ENCODE results near the gene ZNF780B.

The ZNF780B gene

GRCh38 chr19:39996811-39997637 is 59.0 kb downstream of the ZNF780B start, which contains the start of gene ZNF546:
Gene ZNF546 (plus strand): TSS chr19:39997060. CDS start chr19:39998327, 1,267 bp downstream.
- H3K9me3 ChIP-seq (replicated peaks; ENCODE audit: low read length), result no peaks in the 10 kb centered on the region

GRCh38 chr19:39996218-39996810 is 59.7 kb downstream of the ZNF780B start:
- no peaks in the 10 kb centered on the region for H3K36me3 ChIP-seq (ENCODE audit: insufficient read depth, low read length)
- peak overlapping the region; percentile 92 for H3K4me3 ChIP-seq (ENCODE audit: low read length)
- peak overlapping the region; percentile 98 for H3K4me2 ChIP-seq (ENCODE audit: low read length)
- H3K27me3 ChIP-seq (ENCODE audit: control insufficient read depth, insufficient read depth, low read length), result no peaks in the 10 kb centered on the region
- peak overlapping the region; percentile 95 for H3K9ac ChIP-seq (ENCODE audit: low read depth, low read length)
- H3K9me3 ChIP-seq (replicated peaks; ENCODE audit: low read length), result no peaks in the 10 kb centered on the region
- H3K4me1 ChIP-seq (ENCODE audit: control insufficient read depth, insufficient read depth, low read length), result peaks cover 25% of the 10 kb centered on the region

More at GRCh38 chr19:39996811-39997637, 59.0 kb downstream of the ZNF780B start, which contains the start of gene ZNF546:
- no peaks in the 10 kb centered on the region for H3K36me3 ChIP-seq (ENCODE audit: insufficient read depth, low read length)
- H3K4me3 ChIP-seq (ENCODE audit: low read length), result peak within 1 kb of the TSS; percentile 92
- H3K27me3 ChIP-seq (ENCODE audit: control insufficient read depth, insufficient read depth, low read length), result no peaks in the 10 kb centered on the region
- peaks cover 25% of the 10 kb centered on the region for H3K4me1 ChIP-seq (ENCODE audit: control insufficient read depth, insufficient read depth, low read length)
- H3K4me2 ChIP-seq (ENCODE audit: low read length), result peak within 1 kb of the TSS; percentile 98
- H3K9ac ChIP-seq (ENCODE audit: low read depth, low read length), result peak within 1 kb of the TSS; percentile 95

GRCh38 chr19:39995794-39996193 is 60.2 kb downstream of the ZNF780B start:
- Histone ChIP-seq H3K36me3 (ENCODE audit: insufficient read depth, low read length) (no peaks in the 10 kb centered on the region), H3K27me3 (ENCODE audit: control insufficient read depth, insufficient read depth, low read length) (no peaks in the 10 kb centered on the region), H3K9ac (ENCODE audit: low read depth, low read length) (peak overlapping the region; percentile 95), H3K4me2 (ENCODE audit: low read length) (peak overlapping the region; percentile 98), H3K9me3 (replicated peaks; ENCODE audit: low read length) (no peaks in the 10 kb centered on the region), H3K4me3 (ENCODE audit: low read length) (peak overlapping the region; percentile 92), H3K4me1 (ENCODE audit: control insufficient read depth, insufficient read depth, low read length) (peaks cover 25% of the 10 kb centered on the region)

- Histone ChIP-seq H3K4me3 (ENCODE audit: low read length) (no peak overlapping the region), H3K27me3 (ENCODE audit: control insufficient read depth, insufficient read depth, low read length) (no peaks in the 10 kb centered on the region), H3K9ac (ENCODE audit: low read depth, low read length) (no peak overlapping the region), H3K4me1 (ENCODE audit: control insufficient read depth, insufficient read depth, low read length) (peaks cover 25% of the 10 kb centered on the region), H3K36me3 (ENCODE audit: insufficient read depth, low read length) (no peaks in the 10 kb centered on the region), H3K4me2 (ENCODE audit: low read length) (no peak overlapping the region), H3K9me3 (replicated peaks; ENCODE audit: low read length) (no peaks in the 10 kb centered on the region)
Observed at GRCh38 chr19:39994361-39994760, 61.7 kb downstream of the ZNF780B start.

- H3K27me3 ChIP-seq (ENCODE audit: control insufficient read depth, insufficient read depth, low read length), result no peaks in the 10 kb centered on the region
- no peak overlapping the region for H3K4me3 ChIP-seq (ENCODE audit: low read length)
- H3K4me2 ChIP-seq (ENCODE audit: low read length), result no peak overlapping the region
- no peaks in the 10 kb centered on the region for H3K36me3 ChIP-seq (ENCODE audit: insufficient read depth, low read length)
- peaks cover 19% of the 10 kb centered on the region for H3K4me1 ChIP-seq (ENCODE audit: control insufficient read depth, insufficient read depth, low read length)
- H3K9ac ChIP-seq (ENCODE audit: low read depth, low read length), result no peak overlapping the region
- no peaks in the 10 kb centered on the region for H3K9me3 ChIP-seq (replicated peaks; ENCODE audit: low read length)
Observed at GRCh38 chr19:39993605-39994004, 62.4 kb downstream of the ZNF780B start.

GRCh38 chr19:39987596-39987995 is 68.4 kb downstream of the ZNF780B start:
- no peak overlapping the region for H3K9ac ChIP-seq (ENCODE audit: low read depth, low read length)
- no peak overlapping the region for H3K4me2 ChIP-seq (ENCODE audit: low read length)
- H3K4me1 ChIP-seq (ENCODE audit: control insufficient read depth, insufficient read depth, low read length), result no peaks in the 10 kb centered on the region
- peaks cover 13% of the 10 kb centered on the region for H3K36me3 ChIP-seq (ENCODE audit: insufficient read depth, low read length)
- H3K9me3 ChIP-seq (replicated peaks; ENCODE audit: low read length), result peaks cover 3% of the 10 kb centered on the region
- H3K27me3 ChIP-seq (ENCODE audit: control insufficient read depth, insufficient read depth, low read length), result no peaks in the 10 kb centered on the region
- no peak overlapping the region for H3K4me3 ChIP-seq (ENCODE audit: low read length)

GRCh38 chr19:39987167-39987566 is 68.9 kb downstream of the ZNF780B start:
- Histone ChIP-seq H3K9me3 (replicated peaks; ENCODE audit: low read length) (peaks cover 3% of the 10 kb centered on the region), H3K36me3 (ENCODE audit: insufficient read depth, low read length) (peaks cover 17% of the 10 kb centered on the region)

GRCh38 chr19:39986643-39987042 is 69.4 kb downstream of the ZNF780B start:
- Histone ChIP-seq H3K9ac (ENCODE audit: low read depth, low read length) (no peak overlapping the region), H3K9me3 (replicated peaks; ENCODE audit: low read length) (peaks cover 3% of the 10 kb centered on the region), H3K4me3 (ENCODE audit: low read length) (no peak overlapping the region)

More at GRCh38 chr19:39987167-39987566, 68.9 kb downstream of the ZNF780B start:
- H3K4me2 ChIP-seq (ENCODE audit: low read length), result no peak overlapping the region
- H3K27me3 ChIP-seq (ENCODE audit: control insufficient read depth, insufficient read depth, low read length), result no peaks in the 10 kb centered on the region
- no peaks in the 10 kb centered on the region for H3K4me1 ChIP-seq (ENCODE audit: control insufficient read depth, insufficient read depth, low read length)
- H3K4me3 ChIP-seq (ENCODE audit: low read length), result no peak overlapping the region
- H3K9ac ChIP-seq (ENCODE audit: low read depth, low read length), result no peak overlapping the region

GRCh38 chr19:39983695-39984300 is 72.2 kb downstream of the ZNF780B start:
- H3K4me2 ChIP-seq (ENCODE audit: low read length), result no peak overlapping the region
- H3K36me3 ChIP-seq (ENCODE audit: insufficient read depth, low read length), result peaks cover 49% of the 10 kb centered on the region

More at GRCh38 chr19:39986643-39987042, 69.4 kb downstream of the ZNF780B start:
- H3K27me3 ChIP-seq (ENCODE audit: control insufficient read depth, insufficient read depth, low read length), result no peaks in the 10 kb centered on the region
- H3K36me3 ChIP-seq (ENCODE audit: insufficient read depth, low read length), result peaks cover 21% of the 10 kb centered on the region
- no peak overlapping the region for H3K4me2 ChIP-seq (ENCODE audit: low read length)
- H3K4me1 ChIP-seq (ENCODE audit: control insufficient read depth, insufficient read depth, low read length), result no peaks in the 10 kb centered on the region

GRCh38 chr19:39982883-39983282 is 73.1 kb downstream of the ZNF780B start:
- H3K9me3 ChIP-seq (replicated peaks; ENCODE audit: low read length), result peaks cover 3% of the 10 kb centered on the region
- no peak overlapping the region for H3K4me2 ChIP-seq (ENCODE audit: low read length)
- H3K9ac ChIP-seq (ENCODE audit: low read depth, low read length), result no peak overlapping the region
- H3K4me1 ChIP-seq (ENCODE audit: control insufficient read depth, insufficient read depth, low read length), result no peaks in the 10 kb centered on the region
- H3K4me3 ChIP-seq (ENCODE audit: low read length), result no peak overlapping the region
- peaks cover 58% of the 10 kb centered on the region for H3K36me3 ChIP-seq (ENCODE audit: insufficient read depth, low read length)
- H3K27me3 ChIP-seq (ENCODE audit: control insufficient read depth, insufficient read depth, low read length), result no peaks in the 10 kb centered on the region

More at GRCh38 chr19:39983695-39984300, 72.2 kb downstream of the ZNF780B start:
- peaks cover 3% of the 10 kb centered on the region for H3K9me3 ChIP-seq (replicated peaks; ENCODE audit: low read length)
- H3K27me3 ChIP-seq (ENCODE audit: control insufficient read depth, insufficient read depth, low read length), result no peaks in the 10 kb centered on the region
- H3K9ac ChIP-seq (ENCODE audit: low read depth, low read length), result no peak overlapping the region
- H3K4me1 ChIP-seq (ENCODE audit: control insufficient read depth, insufficient read depth, low read length), result no peaks in the 10 kb centered on the region
- H3K4me3 ChIP-seq (ENCODE audit: low read length), result no peak overlapping the region
